Uterus (tissue), 4 donors: Measurements from ENCODE around the gene STIM1. TPM values are rescaled to one million over a fixed set of nuclear protein-coding genes. Genes with fewer than 3 reads are reported as not detected.

Experiments used
- DNase-seq, 2 donors: peaks; one replicate each; pipeline ENCODE4 v3.0.0-alpha.2; 2019 to 2020
- H3K27ac ChIP-seq, 2 donors: fragments of 200-600 bp; sonication (generic); 1 replicate in 1 of 2; 2 replicates in 1 of 2; pipeline ENCODE4 v1.5.1; 2016 to 2018
- H3K27me3 ChIP-seq, 2 donors: fragments of 200-600 bp; sonication (generic); one replicate each; pipeline ENCODE4 v1.5.1; 2018 to 2019; ENCODE audit warnings: control low read depth in 1 of 2
- H3K36me3 ChIP-seq, 2 donors: fragments of 200-600 bp; sonication (generic); one replicate each; pipeline ENCODE4 v1.5.1; 2019; ENCODE audit warnings: control low read depth in 1 of 2
- H3K4me1 ChIP-seq, 2 donors: fragments of 200-600 bp; sonication (generic); one replicate each; pipeline ENCODE4 v1.5.1; 2018 to 2019; ENCODE audit warnings: control low read depth in 1 of 2
- H3K4me3 ChIP-seq, 2 donors: fragments of 200-600 bp; sonication (generic); 1 replicate in 1 of 2; 2 replicates in 1 of 2; pipeline ENCODE4 v1.5.1; 2018 to 2019; ENCODE audit warnings: mild to moderate bottlenecking in 1 of 2
- H3K9me3 ChIP-seq, 2 donors: fragments of 200-600 bp; sonication (generic); one replicate each; pipeline ENCODE4 v1.5.1; 2019; ENCODE audit warnings: control low read depth in 1 of 2
- CTCF ChIP-seq, 4 experiments: fragments of 200-600 bp in 2 of 4; fragments of 450-650 bp in 2 of 4; sonication (generic) in 2 of 4; IDR thresholded peaks; one replicate each; pipeline ENCODE4 v1.5.1; 2016 to 2019; ENCODE audit warnings: antibody characterized with exemption in 4 of 4, mild to moderate bottlenecking in 2 of 4, moderate library complexity in 1 of 4
- POLR2A ChIP-seq, 2 donors: fragments of 450-650 bp; IDR thresholded peaks; one replicate each; pipeline ENCODE4 v1.6.1; 2016; ENCODE audit warnings: antibody characterized with exemption in 2 of 2, mild to moderate bottlenecking in 1 of 2, moderate library complexity in 1 of 2
- intact Hi-C: fragments of 100-400 bp; cut with DNase I; formaldehyde crosslinking; loops from one replicate; pipeline ENCODE4 v1.15.1; 2023; ENCODE audit warnings: low total_unique reads
- total RNA-seq, 4 donors: library from RNA; depleted of rRNA in 3 of 4; stranded (reverse); fragments of >200 nt in 3 of 4; gene quantifications; one replicate each; pipeline versions ENCODE4 v1.1.0 to v1.2.4, GENCODE V29; 2014 to 2023
- donor health status: DM: yes; HTN: yes; CAD: no.

STIM1 gene
- total RNA-seq, 4 donors from 2014 or later = 37.6 to 114 (median 56.3) TPM

- TF ChIP-seq CTCF (IDR thresholded peaks at IDR 0.05) (no peak), POLR2A (IDR thresholded peaks at IDR 0.05) (no peak)
- no peak overlapping the region for H3K4me3 ChIP-seq
- no peaks in the 10 kb centered on the region for H3K27me3 ChIP-seq
- intact Hi-C loops = no loop called here
- no peak overlapping the region for H3K27ac ChIP-seq
- DNase-seq = no peak
- H3K36me3 ChIP-seq = no peaks in the 10 kb centered on the region
- H3K9me3 ChIP-seq = no peaks in the 10 kb centered on the region
- no peaks in the 10 kb centered on the region for H3K4me1 ChIP-seq
Observed at GRCh38 chr11:3825473-3826154, 29.9 kb upstream of the STIM1 start.

GRCh38 chr11:3826721-3827120, 28.7 kb upstream of the STIM1 start:
- no peaks in the 10 kb centered on the region for H3K9me3 ChIP-seq
- TF ChIP-seq POLR2A (IDR thresholded peaks at IDR 0.05) (no peak), CTCF (IDR thresholded peaks at IDR 0.05) (no peak)
- no peak for DNase-seq
- H3K4me3 ChIP-seq = no peak overlapping the region
- H3K4me1 ChIP-seq = no peaks in the 10 kb centered on the region
- H3K36me3 ChIP-seq = no peaks in the 10 kb centered on the region
- H3K27ac ChIP-seq = no peak overlapping the region
- H3K27me3 ChIP-seq = no peaks in the 10 kb centered on the region
- intact Hi-C loops = no loop called here

GRCh38 chr11:3827434-3828186, 27.9 kb upstream of the STIM1 start:
- TF ChIP-seq POLR2A (IDR thresholded peaks at IDR 0.05) (no peak), CTCF (IDR thresholded peaks at IDR 0.05) (no peak)
- H3K9me3 ChIP-seq = no peaks in the 10 kb centered on the region
- no peaks in the 10 kb centered on the region for H3K27me3 ChIP-seq
- intact Hi-C loops = no loop called here
- H3K4me3 ChIP-seq = no peak overlapping the region
- H3K4me1 ChIP-seq = no peaks in the 10 kb centered on the region
- DNase-seq = no peak
- no peak overlapping the region for H3K27ac ChIP-seq
- no peaks in the 10 kb centered on the region for H3K36me3 ChIP-seq

- intact Hi-C loops = no loop called here
- no peak for DNase-seq
- no peak overlapping the region for H3K4me3 ChIP-seq
- no peaks in the 10 kb centered on the region for H3K4me1 ChIP-seq
- H3K9me3 ChIP-seq = no peaks in the 10 kb centered on the region
- no peaks in the 10 kb centered on the region for H3K36me3 ChIP-seq
- H3K27me3 ChIP-seq = no peaks in the 10 kb centered on the region
- no peak for TF ChIP-seq CTCF (IDR thresholded peaks at IDR 0.05)
- TF ChIP-seq POLR2A (IDR thresholded peaks at IDR 0.05) = no peak
- no peak overlapping the region for H3K27ac ChIP-seq
Observed at GRCh38 chr11:3830088-3830487, 25.4 kb upstream of the STIM1 start.

GRCh38 chr11:3830730-3831129, 24.7 kb upstream of the STIM1 start:
- no peak overlapping the region for H3K4me3 ChIP-seq
- H3K4me1 ChIP-seq = no peaks in the 10 kb centered on the region
- no peak for DNase-seq
- intact Hi-C loops = no loop called here
- H3K36me3 ChIP-seq = no peaks in the 10 kb centered on the region
- H3K9me3 ChIP-seq = no peaks in the 10 kb centered on the region
- no peak overlapping the region for H3K27ac ChIP-seq
- no peak for TF ChIP-seq CTCF (IDR thresholded peaks at IDR 0.05)
- TF ChIP-seq POLR2A (IDR thresholded peaks at IDR 0.05) = no peak
- H3K27me3 ChIP-seq = no peaks in the 10 kb centered on the region
